AG09309 (cell line): Measurements from ENCODE around the gene PLEKHG5.
"Not testable (repeated sequence)": the region's sequence is repeated elsewhere in the genome, so short reads cannot be mapped to it uniquely, and the experiment has no call there.

Experiments
- DNase-seq: peaks from one replicate; pipeline ENCODE4 v3.0.0-alpha.2; 2010; ENCODE audit warnings: low read depth
- H3K4me3 ChIP-seq: 2 replicates; pipeline ENCODE4 v1.5.1; 2011; ENCODE audit warnings: mild to moderate bottlenecking, low read depth, low read length, moderate library complexity; ENCODE audit not compliant: control insufficient read depth
- TF ChIP-seq, protein P1 (sequence below): IDR thresholded peaks from 2 replicates; pipeline ENCODE4 v1.5.1; 2011; ENCODE audit warnings: mild to moderate bottlenecking, low read depth, low read length, inconsistent platforms; ENCODE audit not compliant: insufficient read depth, control insufficient read depth; ENCODE audit errors: missing control alignments

Gene PLEKHG5

DNA sequence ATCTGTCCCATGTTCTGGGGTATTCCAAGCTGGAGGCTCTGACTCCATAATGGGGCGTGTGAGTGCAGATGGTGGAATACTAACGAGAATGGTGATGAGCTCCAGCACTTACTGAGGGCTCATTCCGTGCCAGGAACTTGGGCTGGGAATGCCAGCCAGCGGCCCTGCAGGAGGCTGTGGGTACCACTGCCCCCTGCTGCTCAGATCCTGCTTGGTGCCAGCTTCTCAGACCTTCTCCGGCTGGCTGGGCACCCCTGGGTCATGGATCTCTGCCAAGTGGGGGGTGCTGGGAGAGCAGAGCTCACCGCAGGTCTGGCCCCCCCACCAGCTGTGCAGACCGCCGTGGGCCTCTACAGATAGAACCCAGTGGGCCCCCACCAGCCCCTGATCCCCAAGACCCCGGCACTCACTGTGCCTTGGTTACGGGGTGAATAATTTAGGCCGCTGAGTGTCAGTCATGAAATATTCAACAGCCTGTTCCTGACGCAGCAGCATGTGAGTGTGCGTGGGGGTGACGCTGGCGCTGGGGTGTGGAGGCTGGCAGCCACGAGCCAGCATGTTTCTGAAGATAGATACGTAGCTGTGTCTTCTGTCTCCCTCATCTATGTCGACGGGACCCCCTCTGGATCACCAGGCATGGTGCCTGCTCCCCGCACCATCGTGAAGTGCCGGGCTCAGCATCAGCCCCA is 54.3 kb downstream of the PLEKHG5 start:
- TF ChIP-seq, protein P1, sequence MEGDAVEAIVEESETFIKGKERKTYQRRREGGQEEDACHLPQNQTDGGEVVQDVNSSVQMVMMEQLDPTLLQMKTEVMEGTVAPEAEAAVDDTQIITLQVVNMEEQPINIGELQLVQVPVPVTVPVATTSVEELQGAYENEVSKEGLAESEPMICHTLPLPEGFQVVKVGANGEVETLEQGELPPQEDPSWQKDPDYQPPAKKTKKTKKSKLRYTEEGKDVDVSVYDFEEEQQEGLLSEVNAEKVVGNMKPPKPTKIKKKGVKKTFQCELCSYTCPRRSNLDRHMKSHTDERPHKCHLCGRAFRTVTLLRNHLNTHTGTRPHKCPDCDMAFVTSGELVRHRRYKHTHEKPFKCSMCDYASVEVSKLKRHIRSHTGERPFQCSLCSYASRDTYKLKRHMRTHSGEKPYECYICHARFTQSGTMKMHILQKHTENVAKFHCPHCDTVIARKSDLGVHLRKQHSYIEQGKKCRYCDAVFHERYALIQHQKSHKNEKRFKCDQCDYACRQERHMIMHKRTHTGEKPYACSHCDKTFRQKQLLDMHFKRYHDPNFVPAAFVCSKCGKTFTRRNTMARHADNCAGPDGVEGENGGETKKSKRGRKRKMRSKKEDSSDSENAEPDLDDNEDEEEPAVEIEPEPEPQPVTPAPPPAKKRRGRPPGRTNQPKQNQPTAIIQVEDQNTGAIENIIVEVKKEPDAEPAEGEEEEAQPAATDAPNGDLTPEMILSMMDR: peak; percentile 8
- not testable (repeated sequence) for DNase-seq, H3K4me3 ChIP-seq

DNA sequence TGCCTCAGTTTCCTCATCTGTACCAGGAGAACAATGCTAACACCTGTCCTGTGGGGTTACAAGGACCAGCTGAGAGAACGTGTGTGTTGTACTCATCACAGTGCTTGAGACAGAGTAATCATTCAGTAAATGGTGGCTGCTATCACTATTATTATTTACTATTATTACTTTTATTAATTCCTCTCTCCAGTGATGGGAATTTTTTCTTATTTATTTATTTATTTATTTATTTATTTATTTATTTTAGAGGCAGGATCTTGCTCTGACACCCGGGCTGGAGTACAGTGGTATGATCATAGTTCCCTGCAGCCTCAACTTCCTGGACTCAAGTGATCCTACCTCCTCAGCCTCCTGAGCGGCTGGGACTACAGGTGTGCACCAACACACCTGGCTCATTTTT is 55.2 kb downstream of the PLEKHG5 start:
- not testable (repeated sequence) for H3K4me3 ChIP-seq, DNase-seq

DNA sequence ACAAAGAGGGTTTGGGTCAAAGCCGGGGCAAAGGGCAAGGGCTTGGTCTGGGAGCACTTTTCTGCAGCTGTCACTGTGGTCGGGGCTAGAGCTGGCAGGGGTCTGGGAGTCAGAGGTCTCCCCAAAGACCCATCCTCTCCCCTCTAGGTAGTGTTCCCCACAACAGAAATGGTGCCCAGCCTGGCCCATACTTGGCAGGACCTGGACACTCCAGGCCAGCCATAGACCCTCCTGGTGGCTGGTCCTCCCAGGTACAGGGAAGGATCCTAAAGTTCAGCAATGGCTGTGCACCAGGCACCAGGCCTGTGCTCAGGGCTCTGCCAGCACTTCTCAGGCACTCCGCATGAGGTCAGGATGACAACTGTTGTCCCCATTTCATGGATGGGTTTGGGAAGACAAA is 55.9 kb downstream of the PLEKHG5 start:
- TF ChIP-seq, protein P1: no peak
- no peak for DNase-seq
- no peak overlapping the region for H3K4me3 ChIP-seq

DNA sequence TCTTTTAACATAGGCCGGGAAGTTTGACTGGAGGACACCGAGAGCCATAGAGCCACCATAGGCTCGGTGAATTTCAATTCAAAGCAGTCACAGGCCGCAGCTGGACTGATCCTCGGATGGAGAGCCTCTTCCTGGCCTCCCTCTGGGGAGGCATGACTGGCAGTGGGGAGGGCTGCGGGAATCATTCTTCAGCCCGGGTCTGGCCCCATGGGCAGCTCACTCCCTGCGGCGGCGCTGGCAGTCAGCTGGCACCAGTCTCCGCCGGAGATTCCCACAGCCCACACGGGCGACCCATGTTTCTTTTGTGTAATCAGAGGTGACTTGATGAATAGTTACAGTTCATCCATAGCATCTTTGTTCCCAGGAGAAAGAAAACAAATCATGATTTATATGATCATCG is 56.3 kb downstream of the PLEKHG5 start:
- no peak for DNase-seq
- H3K4me3 ChIP-seq: no peak overlapping the region
- TF ChIP-seq, protein P1: no peak

DNA sequence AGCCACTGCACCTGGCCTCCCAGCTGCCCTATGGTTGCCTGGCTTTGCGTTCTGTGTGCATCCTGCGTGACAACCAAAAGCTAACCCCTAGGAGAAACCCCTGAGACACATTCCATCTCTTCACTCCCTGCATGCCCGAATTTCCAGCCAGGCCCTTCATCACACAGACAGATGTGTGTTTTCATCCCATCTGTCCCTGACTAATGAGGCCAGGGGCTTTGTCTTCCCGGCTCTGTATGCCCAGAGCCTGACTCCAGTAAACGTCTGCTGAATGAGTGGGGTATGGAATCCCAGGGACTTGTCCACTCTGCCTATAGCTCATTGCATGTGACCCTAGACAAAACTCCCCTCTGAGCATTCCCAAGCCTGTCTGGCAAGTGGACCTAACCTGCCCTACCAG is 57.3 kb downstream of the PLEKHG5 start:
- TF ChIP-seq, protein P1: no peak
- no peak for DNase-seq
- H3K4me3 ChIP-seq: no peak overlapping the region

DNA sequence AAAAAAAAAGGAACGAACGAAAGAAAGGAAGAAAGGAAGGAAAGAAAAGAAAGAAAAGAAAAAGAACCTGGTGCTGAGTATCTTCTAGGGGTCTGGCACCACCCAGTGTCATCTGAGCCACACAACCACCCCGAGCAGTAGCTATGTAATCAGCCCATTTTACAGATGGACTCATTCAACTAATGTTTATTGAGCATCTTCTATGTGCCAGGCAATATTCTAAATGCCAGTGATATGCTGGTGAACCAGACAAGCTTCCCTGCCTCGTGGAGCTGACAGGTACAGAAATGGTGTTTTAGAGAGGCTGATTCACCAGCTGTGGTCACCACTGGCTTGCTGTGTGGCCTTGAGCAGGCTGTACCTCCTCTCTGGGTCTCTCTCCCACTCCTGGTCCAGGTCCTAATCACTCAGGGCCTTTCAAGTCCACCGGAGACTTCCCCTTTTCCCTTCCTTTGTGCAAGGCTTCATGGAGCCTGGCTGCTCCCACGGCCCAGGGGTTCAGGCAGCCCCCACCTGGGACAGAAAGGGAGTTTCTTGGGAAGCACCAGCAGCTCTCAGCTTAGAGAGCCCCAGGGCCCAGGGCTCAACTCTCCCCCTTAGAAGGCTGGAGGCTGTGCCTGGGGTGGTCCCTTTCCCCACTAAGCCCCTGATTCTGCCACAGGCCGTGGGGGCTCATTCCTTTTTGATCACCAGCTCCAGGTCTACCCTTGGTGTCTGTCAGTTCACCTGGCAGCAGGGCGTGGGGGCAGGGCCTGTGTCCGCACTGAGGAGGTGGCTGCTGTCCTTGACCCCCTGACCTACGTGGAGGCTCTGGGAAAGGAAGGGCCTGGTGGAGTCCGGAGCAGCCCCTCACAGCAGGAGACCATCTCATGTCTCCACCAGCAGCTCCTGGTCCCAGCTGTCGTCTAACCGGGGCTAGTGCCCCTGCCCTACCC is 59.6 kb downstream of the PLEKHG5 start:
- not testable (repeated sequence) for H3K4me3 ChIP-seq, DNase-seq

DNA sequence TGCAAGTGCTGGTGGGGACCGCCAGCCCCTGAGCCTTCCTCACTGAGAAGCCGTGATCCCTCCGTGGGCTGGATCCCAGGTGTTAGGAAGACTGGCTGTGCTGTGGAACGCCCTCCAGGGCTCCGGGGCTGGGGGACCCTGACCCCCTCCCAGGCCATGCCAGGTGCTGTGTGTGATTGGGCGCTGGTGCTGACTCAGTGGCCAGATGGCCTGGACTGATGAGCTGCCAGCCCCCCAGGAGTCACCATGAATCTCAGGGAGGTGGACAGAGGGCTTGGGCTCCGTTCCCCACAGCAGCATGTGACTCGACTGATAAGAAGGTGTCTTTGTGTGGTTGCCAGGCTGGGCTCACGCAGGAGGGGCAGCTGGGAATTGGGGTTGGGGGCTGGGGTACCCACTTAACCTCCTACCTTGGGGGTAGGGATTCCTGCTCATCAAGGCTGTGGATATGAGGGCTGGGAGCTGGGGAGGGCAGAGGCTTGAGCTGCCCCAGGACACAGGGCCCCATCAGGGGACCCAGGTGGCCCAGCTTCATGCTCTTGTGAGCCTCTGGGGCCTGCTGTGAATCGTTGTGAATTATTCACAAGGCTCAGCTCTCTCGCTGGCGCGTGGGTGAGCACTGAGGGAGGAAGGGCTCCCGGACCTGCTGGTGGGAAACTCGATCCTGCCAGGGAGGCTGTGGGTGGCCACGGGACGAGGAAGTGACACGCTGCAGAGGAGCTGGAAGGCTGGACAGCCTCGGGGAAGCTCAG is 61.6 kb downstream of the PLEKHG5 start:
- not testable (repeated sequence) for H3K4me3 ChIP-seq, DNase-seq

DNA sequence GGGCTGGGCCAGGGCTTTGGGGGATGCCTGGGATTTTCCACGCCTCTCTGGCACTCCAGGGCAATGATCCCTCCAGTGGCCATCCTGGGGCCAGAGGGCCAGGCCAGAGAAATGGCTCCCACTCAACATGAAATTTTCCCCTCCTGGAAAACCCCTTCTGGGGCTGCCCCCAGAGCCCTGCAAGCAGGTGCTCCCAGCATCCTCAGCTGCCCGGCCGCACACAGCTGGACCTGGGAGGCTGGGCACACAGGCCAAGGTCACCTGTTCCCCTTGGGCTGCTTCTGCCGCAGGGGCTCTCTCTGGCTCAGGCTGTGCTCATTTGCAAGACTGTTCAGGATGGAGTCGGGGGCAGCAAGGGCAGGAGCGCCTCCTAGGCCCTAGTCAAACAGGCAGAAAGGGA is 63.0 kb downstream of the PLEKHG5 start:
- DNase-seq: not testable (repeated sequence)

More for the DNA sequence above, 63.0 kb downstream of the PLEKHG5 start:
- H3K4me3 ChIP-seq: not testable (repeated sequence)
